IPS DF 4.7 (cell line): ENCODE measurements around the gene ADCY5.
A peak's percentile ranks its signal among the peaks of the same experiment; 100 is the strongest.

Source experiments
- DNase-seq: peaks from one replicate; pipeline ENCODE4 v3.0.0-alpha.2; 2013; ENCODE audit warnings: low spot score; ENCODE audit errors: extremely low read depth

The ADCY5 gene

DNA sequence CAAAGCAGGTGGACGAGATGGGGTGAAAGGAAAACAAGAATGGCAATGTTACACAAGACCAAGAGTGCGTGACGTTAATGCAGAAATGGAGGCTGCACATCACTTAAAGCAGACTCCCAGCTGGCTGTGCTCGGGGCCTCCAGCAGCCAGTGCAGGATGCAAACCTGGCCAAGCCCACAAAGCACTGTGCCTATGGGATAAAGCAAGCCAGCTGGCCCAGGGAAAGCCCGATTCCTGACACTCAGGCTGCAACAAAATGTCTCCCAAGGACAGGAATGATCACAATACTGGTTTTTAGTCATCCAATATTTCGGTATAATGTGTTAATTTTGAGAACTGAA is 161.0 kb downstream of the ADCY5 start:
- no peak for DNase-seq

DNA sequence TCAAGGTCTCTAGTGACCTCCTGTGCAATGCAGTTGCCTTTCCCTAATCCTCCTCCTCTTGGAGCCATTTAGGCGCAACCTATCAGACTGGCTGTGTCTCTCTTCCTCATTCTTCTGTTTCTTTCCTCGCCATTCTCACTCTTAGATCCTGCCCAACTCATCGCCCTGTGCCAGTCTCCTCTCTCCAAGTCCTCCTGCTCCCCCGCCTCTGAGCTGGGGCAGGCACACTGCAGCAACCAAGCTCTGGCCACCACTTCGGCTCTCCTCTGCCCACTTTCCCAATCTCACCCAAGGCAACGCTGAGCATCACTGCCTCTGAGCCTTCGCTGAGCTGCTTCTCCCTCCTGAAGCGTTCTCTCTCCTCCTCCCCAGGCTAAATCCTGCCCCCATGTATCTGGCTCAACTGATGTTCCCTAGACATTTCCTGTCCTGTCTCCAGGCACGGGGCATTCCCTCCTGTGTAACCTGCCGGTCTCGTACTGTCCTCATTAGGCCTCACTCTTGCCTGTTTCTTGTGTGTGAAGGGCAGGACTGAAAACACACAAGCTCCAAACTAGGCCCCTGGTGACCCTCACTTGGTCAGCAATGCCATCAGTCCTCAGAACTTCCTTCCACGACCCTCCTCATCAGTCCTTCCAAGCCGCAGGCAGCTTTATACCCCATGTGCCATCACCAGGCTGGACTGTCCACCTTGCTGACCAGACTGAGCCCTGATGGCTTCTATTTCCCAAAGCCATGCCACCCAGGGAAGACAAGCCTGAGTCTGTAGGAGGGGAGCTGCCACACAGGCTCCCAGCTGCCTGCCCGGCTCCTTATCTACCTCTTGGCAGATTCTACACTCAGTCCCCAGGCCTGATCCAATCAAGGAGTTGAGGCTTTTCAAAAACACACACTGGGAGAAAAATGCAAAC is 161.6 kb downstream of the ADCY5 start:
- DNase-seq, result no peak

DNA sequence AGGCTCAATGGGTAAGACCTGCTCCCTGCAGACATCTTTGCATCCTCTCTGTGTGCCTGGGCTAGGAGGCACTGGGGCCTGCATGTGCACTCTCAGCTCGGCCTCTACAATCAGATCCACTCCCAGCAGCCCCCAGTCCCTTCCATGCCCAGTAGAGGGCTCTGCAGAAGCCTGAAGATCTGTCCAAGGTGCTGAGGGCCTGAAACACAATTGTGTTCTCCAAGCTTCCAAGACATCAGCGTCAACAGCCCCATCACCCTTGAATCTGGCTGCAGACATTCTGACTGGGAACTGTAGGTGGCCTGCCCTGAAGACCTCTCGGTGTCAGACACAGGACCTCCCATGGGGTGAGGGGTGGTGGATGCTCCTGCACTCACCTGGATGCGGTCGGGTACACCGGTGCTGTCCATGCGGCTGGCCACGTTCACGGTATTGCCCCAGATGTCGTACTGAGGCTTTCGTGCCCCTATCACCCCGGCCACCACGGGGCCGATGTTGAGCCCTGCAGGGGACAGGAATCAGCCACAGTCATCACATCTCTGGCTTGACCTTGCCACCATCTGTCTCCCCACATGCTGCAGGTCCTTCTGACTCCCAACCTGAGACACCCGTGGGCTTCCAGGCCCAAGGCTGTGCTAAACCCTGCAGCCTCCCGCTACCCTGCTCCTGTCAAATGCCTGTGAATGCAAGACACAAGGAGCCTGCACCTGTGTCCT is 162.4 kb downstream of the ADCY5 start:
- DNase-seq, result peak; percentile 46

DNA sequence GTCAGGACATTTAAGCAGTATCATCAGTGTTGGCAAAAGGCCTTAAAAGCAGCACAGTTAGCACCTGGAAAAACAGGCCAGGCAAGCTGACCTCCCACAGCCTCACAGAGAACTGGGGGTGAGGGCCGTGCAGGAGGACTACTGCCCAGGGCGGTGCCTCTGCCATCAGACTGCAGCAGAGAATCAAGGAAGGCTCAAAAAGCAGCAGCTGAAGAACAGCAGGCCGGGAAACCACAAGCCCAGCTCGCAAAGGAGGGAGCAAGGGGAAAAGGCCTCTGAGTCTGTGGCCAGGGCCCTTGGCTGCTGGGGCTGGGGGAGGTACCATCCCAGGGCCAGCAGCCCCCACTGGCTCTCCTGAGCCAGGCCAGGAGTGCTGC is 163.0 kb downstream of the ADCY5 start:
- DNase-seq, result no peak

DNA sequence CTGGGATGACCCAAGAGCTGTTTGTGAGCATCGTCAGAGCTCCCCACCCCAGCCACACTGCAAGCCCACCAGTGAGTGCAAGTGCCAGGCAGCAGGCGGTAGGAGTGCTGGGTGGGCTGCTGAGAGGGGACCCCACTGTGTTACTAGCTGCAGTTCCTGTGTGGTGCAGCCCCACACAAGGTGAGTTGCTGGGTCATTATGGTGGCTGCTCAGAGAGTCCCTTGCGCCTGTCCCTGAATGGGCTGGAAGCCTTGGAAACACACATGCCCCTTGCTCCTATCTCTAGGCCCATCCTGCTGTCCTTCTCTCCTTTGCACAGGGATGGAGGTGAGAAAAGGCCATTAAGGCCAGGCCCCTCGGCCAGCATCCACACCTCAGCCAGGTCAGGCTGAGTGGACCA is 163.4 kb downstream of the ADCY5 start:
- no peak for DNase-seq

DNA sequence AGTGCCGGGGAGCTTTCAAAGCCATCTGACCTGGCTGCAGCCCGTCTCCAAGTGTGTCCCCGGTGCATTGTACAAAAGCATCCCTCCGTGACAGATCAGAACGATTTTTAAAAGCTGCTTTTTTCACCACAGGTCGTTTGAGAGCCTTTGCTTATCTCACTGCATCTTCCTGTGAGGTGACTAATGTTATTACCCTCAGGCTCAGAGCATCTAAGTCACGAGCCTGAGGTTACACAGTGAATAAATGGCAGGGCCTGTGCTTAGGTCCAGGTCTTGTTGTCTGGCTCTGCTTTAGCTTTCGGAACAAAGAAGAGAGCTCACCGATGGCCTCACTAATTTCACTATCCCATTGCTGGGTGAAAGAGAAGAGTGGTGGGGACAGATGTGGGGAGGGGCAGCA is 163.8 kb downstream of the ADCY5 start:
- DNase-seq, result no peak

DNA sequence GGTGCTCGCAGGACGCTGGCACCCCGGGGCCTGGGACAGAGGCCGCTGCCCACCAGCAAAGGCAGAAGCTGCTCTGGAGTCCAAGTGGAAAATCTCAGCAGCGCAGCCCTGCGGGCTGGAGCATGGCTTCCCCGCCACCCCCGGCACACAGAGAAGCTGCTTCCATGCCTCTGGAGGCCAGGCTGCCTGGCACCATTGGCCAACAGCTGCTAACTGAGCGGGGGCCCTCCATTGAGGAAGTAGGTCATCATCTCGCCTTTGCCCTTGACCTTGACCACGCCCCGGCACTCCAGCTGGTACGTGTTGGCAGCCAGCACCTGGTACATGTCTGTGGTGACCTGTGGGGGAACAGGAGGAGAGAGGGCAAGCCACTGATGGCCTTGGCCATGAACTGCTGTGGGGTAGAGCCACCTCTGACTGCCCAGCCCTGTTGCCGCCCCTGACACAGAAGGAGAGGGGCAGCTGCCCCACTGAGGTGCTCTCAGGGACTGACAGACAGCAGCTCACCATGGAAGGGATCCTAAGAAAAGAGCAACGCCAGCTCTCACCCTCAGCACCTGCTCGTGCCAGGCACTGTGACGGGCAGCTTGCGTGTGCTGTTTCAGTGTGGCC is 164.4 kb downstream of the ADCY5 start:
- DNase-seq, result no peak

DNA sequence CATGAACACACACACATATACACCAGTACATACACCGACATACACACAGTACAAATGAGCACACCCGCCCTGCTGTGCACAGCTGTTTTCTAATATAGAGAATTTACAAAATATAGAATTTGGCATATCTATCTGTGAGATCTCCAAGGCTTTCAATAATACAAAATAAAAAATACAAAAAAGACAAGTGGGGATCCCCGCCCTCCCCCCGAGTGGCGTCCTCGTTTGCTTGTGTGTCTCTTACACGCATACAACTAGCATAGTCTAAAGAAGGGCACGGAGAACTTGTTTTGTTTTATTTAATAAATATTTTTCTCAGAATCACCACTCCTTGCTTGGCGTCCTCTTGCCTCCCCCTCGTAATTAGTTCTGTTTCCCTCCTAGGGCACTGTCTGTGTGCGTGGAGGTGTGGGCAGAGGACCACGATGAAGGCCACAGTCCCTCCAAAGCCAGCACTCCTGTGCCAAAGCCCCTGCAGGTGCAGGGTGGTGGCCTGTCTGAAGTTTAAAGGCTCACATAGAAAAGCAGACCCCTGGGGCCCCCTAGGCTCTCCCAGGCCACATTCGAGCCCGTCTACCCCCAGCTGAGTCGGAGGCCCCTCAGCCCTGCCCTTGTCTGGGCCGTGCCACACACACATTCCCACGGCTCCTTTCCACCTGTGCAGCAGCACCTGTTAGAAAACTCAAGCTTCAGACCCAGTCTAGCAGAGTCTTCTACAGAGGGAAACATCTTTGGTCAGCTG is 165.1 kb downstream of the ADCY5 start:
- no peak for DNase-seq

DNA sequence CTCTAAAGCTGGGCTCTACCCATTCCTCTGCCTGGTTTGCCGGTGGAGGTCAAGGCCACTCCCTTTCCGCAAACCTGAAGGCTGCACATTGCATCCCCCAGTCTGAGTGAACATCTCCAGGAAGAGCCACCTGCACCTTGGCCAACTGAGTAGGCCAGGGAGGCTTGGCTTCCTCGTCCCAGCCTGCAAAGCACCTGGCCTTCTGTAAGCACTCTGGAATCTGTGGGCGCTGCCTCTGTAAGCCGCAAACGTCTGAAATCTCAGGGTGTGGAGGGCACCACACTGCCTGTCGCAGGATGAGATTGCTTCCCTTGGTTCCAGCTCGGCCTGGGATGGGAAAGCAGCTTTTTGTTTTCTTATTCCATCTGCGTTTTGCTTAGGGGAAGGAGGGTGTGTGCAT is 165.8 kb downstream of the ADCY5 start:
- no peak for DNase-seq

DNA sequence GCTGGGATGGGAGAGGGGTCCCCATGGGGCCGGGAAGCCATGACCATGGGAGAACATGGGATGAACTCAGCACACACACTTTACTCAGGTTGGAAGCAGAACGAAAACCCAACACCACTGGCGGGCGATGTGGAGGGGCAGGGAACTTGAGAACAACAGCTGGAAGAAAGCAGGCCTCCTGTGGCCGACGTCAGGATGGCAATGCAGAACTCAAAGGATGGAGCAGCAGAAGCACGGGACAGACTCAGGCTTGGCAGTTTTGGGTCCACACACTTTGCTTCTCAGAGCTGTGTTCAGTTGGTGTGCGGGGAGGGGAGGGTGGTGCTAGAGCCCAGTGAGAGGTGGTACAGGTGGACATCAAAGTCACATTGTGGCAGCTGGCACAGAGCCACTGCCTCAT is 166.4 kb downstream of the ADCY5 start:
- no peak for DNase-seq

DNA sequence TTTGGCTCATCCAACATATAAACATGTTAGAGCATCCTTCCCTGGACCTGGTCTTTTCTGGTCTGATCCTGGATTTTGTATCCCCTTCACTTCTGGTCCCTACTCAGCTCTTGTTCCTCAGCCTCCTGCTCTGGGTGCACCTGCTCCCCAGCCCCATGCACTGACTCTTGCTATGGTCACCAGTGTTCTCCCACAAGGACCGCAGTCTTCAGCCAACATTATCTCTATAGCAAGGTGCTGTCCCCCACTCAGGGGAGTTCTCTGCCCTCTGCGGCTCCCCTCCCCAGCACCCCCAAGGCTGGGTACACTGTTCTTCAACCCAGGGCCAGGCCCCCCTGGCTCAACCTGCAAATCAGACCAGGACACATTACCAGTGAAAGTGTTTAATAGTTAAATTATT is 167.0 kb downstream of the ADCY5 start:
- DNase-seq, result no peak

DNA sequence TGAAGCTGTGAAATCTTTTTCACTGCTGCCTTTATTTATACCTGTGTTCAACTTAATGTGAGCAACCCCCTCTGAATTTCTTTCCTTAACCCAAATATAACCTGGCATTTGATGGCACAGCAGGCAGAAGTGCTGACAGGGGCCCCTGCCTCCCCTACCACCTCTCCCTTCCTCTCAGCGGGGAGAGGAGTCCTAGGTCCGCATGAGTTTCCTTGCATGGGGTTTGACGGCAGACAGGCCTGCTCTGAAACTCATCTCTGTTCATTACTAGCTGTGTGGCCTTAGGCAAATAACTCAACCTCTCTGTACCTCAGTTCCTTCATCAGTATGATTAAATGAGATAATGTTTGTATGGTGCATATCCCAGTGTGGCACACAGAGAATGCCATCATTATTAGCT is 167.5 kb downstream of the ADCY5 start:
- DNase-seq, result no peak

DNA sequence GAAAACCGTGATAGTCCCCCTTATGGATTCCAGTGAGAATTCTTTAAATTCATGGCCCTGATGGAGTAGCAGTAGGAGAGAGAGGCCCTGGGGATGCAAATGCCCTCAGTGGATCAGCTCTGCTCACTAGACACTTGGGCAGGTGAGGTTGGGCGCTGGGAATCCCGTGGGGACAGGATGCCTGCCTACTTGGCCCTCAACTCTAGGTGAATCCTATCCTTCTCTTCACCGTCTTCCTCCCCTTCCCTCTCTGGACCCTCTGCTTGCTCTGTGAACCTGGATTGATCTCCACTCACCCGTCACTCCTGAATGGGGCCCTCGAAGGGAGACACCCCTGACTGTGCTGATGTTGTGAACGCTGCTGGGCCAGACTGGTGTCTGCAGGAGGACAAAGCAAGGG is 169.8 kb downstream of the ADCY5 start:
- no peak for DNase-seq

DNA sequence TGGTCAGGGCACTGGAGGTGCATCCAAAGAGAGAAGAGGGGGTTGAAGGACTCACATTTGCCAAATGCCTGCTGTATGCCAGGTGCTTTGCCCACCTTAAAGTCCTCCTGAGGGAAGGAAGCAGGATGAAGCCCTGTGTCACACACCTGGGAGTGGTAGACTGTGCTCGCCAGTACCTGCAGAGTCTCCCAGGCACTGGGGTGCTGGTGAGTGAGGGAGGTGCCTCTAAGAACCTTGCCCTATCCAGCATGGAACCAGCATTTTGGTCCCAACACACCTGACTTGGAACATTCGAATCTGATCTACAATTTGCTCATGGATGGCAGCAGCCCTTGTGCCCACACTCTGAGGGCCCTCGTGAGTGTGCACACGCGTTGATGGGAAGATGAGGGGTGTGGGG is 170.4 kb downstream of the ADCY5 start:
- no peak for DNase-seq

DNA sequence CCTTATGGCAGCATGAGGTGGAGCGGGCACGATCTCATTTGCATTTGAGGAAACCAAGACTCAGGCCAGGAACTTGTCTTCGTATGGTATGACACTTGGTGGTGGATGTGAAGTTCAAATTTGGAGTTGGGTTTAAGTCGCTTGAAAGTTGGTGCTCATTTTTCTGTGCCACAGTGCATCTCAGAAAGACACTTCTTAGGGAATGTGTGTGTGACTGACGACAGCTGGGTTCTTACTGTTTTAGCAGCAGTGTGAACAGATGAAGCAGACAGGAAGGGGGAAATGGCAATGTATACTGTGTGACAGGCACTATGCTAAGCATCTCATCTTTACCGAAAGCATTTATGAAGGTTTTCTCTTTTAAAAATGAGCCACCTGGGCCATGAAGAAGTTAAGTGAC is 171.8 kb downstream of the ADCY5 start:
- DNase-seq, result no peak

DNA sequence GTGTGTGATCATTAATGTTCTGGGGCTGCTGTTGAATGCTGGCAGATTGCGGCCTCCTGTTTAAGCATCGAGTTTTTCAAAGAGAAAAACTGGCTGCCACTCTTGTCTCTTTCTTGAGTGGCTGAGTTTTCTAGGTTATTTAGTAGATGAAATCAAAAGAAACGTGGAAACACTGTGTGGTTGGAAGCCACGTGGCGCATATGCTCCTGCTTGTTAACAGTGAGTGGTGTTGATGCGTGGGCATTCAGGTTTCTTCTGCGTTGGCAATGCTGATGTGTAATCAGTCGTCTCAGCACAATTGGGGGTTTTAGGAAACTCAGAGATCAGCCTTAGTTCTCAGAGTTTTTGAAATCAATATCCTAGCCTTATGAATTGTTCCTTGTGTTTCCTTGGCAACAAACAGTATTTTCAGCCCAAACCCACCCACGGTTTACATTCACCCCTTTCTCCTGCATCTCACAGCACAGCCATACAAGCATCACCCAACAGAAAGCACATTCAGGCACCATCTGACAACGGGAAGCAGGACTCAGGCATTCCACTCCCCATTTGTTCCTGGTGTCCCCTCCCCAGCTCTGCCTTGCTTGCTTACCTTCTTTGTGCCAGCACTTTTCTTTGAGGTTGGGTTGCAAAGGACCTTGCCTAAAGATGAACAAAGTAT is 172.4 kb downstream of the ADCY5 start:
- no peak for DNase-seq

DNA sequence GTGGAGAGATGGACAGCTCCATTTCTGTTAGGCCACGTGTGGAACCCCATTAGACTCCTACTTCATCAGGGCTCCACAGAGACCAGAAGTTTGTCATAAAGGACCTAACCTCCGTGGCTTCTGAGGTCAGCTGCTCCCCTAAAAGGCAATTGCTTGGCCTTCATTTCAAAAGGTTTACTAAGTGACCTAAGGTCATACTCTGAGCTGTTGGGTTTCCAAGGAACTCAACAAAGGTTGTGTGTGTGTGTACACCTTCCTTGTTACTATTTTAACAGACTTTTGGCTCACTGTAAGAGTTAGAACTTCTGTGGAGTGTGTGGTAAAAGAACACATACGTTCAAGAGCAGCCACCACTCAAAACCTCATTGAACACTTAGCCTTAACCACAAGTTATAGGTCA is 173.2 kb downstream of the ADCY5 start:
- DNase-seq, result no peak

DNA sequence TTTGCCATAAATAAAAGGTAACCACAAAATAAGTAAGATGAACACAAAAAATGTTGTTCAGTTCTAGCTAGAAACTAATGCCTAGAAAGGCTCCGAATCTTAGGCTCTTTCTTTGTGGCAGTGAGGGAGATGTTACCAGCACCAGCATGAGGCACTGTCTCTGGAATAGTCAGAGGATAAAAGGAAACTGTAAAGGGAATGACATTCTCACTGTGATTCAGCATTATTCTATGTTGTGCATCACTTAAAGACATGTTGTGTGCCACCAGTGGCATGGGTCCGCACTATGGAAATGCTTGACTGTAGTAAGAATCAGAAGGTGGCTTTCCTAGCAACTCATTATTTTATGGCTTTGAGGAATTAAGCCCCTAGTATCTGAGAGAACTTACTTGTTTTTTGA is 176.3 kb downstream of the ADCY5 start:
- DNase-seq, result no peak

DNA sequence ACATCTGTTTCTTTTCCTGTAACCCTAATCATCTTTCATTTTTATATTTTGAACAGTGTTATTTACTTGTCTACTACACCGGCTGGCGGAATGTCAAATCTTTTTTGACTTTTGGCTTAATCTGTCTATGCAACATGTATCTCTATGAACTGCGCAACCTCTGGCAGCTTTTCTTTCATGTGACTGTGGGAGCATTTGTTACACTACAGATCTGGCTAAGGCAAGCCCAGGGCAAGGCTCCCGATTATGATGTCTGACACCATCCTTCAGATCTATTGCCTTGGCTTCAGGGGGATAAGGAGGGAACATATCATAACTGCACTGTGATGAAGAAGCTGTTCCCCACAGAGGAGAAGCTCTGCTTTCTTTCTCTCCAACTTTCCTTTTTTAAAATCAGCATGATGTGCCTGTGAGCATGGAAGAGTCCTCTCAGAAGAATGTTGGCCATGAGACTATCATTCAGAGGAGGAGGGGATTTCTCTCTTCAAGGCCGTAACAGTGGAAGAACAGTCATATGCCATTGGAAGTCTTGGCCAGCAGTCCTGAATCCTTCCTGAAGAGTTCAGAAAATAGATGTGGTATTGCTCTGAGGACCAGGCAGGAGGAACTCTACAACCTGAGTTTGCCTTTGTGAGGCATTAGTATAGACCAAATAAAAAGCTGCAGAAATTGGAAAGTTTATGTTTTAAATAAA is 177.3 kb downstream of the ADCY5 start:
- DNase-seq, result no peak

DNA sequence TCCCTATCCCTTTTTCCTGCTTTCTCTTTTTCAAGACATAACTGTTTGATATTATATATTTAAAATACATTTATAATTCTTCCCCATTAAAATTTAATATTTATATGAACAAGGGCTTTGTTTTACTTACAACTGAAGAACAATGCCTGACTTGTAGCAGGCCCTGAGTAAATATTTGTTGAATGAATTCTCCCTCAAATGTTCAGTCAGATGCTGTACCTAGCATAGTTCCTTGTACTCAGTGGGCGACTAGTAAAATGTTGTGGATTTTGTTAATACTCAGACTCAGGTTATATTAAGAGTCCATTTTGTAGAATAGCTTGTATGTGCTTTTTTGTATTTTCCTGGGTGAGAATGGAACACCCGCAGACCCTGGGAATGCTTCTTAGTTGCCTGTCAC is 178.1 kb downstream of the ADCY5 start:
- DNase-seq, result no peak

DNA sequence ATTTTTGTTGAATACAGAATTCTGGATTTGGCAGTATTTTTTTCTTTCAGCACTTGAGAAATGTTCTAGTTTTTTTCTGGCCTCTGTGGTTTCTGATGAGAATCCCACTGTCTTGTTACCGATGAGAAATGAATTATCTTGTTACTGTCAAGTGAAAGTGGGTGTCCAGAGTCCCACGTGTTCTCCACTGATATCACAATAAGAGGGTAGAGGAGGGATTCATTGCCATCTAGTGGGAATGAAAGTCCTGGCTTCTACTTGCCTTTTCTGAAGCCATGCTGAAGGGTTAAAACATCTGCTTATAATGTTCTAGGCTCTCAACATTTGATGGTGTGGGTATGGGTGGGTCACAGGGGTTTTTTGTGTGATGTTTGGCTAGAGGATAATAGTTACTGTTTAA is 181.1 kb downstream of the ADCY5 start:
- DNase-seq, result no peak
